IPS-NIHi7 (cell line): ENCODE results near the gene PELO.
A peak's percentile ranks its signal among the peaks of the same experiment; 100 is the strongest.
"Not testable (repeated sequence)": the region's sequence is repeated elsewhere in the genome, so short reads cannot be mapped to it uniquely, and the experiment has no call there.

Experiments used
- DNase-seq: peaks from one replicate; pipeline ENCODE4 v3.0.0; 2012; ENCODE audit warnings: mixed read lengths; ENCODE audit errors: extremely low spot score

PELO gene

GRCh38 chr5:52787600-52788504, at the start of gene PELO, which contains the start of gene ITGA1:
Gene PELO (plus strand): TSS chr5:52787916. CDS start chr5:52800395, 12,479 bp downstream.
Gene ITGA1 (plus strand): TSS chr5:52787916. CDS start chr5:52788354, 438 bp downstream.
- DNase-seq = peak; percentile 77

GRCh38 chr5:52738095-52738506, 49.6 kb upstream of the PELO start:
- no peak for DNase-seq

GRCh38 chr5:52740007-52740406, 47.7 kb upstream of the PELO start:
- no peak for DNase-seq

GRCh38 chr5:52743012-52743411, 44.7 kb upstream of the PELO start:
- no peak for DNase-seq

GRCh38 chr5:52743529-52743928, 44.2 kb upstream of the PELO start:
- DNase-seq = no peak

- no peak for DNase-seq
These were observed 43.7 kb upstream of the PELO start for GRCh38 chr5:52743970-52744369.

- DNase-seq = not testable (repeated sequence)
These were observed 42.8 kb upstream of the PELO start for GRCh38 chr5:52744867-52745458.

- no peak for DNase-seq
These were observed 41.2 kb upstream of the PELO start for GRCh38 chr5:52746539-52746938.

- DNase-seq = no peak
These were observed 39.1 kb upstream of the PELO start for GRCh38 chr5:52748590-52748989.

- no peak for DNase-seq
These were observed 38.0 kb upstream of the PELO start for GRCh38 chr5:52749666-52750065.

- no peak for DNase-seq
These were observed 36.6 kb upstream of the PELO start for GRCh38 chr5:52751137-52751536.

GRCh38 chr5:52754051-52754450, 33.7 kb upstream of the PELO start:
- no peak for DNase-seq

GRCh38 chr5:52757527-52757926, 30.2 kb upstream of the PELO start:
- no peak for DNase-seq

GRCh38 chr5:52758014-52758413, 29.7 kb upstream of the PELO start:
- no peak for DNase-seq

- DNase-seq = no peak
These were observed 28.4 kb upstream of the PELO start for GRCh38 chr5:52759331-52759730.

GRCh38 chr5:52760695-52761366, 26.9 kb upstream of the PELO start:
- no peak for DNase-seq

GRCh38 chr5:52767217-52767743, 20.4 kb upstream of the PELO start:
- DNase-seq = no peak

- DNase-seq = no peak
These were observed 19.8 kb upstream of the PELO start for GRCh38 chr5:52767766-52768480.

GRCh38 chr5:52769061-52769460, 18.7 kb upstream of the PELO start:
- DNase-seq = no peak

- no peak for DNase-seq
These were observed 17.3 kb upstream of the PELO start for GRCh38 chr5:52770287-52770939.
